ENCODE measurements around the gene PTPRT.

DNA sequence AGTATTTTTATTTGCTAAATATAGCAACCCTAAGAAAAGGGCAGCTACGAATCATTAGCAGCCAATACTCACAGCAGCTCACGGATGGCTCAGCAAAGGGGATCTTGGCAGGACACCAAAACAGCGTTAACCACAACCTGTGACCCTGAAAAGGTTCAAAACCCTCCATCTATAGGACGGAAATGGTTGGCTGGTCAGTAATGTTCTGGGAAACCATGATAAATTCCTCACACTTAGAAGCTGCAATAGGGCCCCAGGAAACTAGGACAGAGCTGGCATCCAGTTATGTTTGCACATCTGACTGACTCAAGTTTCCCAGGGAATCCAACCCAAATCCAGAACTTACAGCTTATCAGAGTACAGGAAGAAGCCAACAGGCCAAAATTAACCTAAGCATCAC is 30.9 kb upstream of the PTPRT start:
- TF ChIP-seq, protein P1, sequence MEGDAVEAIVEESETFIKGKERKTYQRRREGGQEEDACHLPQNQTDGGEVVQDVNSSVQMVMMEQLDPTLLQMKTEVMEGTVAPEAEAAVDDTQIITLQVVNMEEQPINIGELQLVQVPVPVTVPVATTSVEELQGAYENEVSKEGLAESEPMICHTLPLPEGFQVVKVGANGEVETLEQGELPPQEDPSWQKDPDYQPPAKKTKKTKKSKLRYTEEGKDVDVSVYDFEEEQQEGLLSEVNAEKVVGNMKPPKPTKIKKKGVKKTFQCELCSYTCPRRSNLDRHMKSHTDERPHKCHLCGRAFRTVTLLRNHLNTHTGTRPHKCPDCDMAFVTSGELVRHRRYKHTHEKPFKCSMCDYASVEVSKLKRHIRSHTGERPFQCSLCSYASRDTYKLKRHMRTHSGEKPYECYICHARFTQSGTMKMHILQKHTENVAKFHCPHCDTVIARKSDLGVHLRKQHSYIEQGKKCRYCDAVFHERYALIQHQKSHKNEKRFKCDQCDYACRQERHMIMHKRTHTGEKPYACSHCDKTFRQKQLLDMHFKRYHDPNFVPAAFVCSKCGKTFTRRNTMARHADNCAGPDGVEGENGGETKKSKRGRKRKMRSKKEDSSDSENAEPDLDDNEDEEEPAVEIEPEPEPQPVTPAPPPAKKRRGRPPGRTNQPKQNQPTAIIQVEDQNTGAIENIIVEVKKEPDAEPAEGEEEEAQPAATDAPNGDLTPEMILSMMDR (IDR thresholded peaks at IDR 0.05; ENCODE audit: insufficient read depth, low read length, poor library complexity, severe bottlenecking), result no peak
- no peak for TF ChIP-seq EZH2phosphoT487 (conservative IDR thresholded peaks at IDR 0.05; ENCODE audit: low read length)

All from SU-DHL-6 (cell line).